Measurements from ENCODE around the gene GZMM.

DNA sequence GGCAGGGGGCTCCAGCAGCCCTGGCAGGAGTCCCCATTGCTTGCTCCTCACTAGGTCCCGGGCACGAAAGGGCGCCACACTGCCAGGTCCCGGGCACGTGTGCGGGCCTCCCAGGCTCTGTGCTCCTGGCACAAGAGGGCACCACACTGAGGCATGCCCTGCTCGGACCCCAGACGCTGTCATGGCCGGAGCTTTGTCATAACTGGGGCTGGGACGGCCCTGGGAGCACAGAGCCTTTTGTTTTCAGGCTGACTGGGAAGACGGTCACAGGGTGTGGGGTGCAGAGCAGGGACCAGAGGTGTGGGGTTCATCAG, 35.9 kb downstream of the GZMM start:
- TF ChIP-seq GATA2 (IDR thresholded peaks at IDR 0.05; ENCODE audit: low read depth, low read length) (no peak), GATA3 (IDR thresholded peaks at IDR 0.05; ENCODE audit: low read depth, low read length) (no peak)
